C4-2B (cell line): ENCODE measurements around the gene CTDP1.

Experiments used
- H3K27ac ChIP-seq: fragments of 450-650 bp; 2 replicates; pipeline ENCODE4 v1.5.1; 2017
- ZFX ChIP-seq: fragments of 450-650 bp; IDR thresholded peaks from 2 replicates; pipeline ENCODE4 v1.6.1; 2017
- TF ChIP-seq, protein P1 (sequence below): fragments of 450-650 bp; conservative IDR thresholded peaks from 2 replicates; pipeline ENCODE4 v1.5.1; 2017; ENCODE audit warnings: mild to moderate bottlenecking

CTDP1 gene

DNA sequence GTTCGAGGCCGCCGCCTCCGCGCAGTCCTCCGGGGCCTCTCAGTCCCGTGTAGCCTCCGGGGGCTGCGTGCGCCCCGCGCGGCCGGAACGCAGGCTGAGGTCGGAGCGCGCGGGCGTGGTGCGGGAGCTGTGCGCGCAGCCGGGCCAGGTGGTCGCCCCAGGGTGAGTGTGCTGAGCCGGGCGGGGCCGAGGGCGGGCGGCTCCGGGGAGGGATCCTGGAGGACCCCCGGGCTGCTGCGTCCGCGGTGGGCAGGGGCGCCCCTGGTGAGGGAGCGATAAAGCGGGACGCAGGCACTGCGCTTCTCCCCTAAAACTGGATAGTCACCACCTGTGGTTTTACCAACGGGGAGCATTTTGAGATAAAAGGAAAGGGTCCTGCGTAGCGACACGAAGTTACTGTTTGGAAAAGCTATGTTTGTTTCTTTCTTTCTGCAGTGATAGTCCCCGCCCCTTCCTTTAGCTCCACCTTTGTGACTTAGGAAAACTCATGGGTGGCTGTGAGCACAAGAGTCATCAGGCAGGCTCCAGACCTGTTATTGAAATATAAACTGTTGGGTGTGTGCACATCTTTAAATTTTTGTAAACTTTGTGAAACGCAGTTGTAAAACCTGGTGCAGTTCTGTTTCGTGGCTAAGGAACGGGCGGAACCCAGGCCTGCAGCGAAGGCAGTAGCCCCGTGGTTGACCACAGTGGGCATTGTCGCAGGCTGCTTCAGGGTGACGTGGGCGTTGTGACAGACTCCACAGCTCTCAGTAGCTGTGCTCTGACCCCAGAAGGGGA, 687 bp downstream of the CTDP1 start:
- peak overlapping the region; percentile 98 for H3K27ac ChIP-seq
- TF ChIP-seq ZFX, result no peak; the same call in 1 of the 2 replicates
- TF ChIP-seq, protein P1, sequence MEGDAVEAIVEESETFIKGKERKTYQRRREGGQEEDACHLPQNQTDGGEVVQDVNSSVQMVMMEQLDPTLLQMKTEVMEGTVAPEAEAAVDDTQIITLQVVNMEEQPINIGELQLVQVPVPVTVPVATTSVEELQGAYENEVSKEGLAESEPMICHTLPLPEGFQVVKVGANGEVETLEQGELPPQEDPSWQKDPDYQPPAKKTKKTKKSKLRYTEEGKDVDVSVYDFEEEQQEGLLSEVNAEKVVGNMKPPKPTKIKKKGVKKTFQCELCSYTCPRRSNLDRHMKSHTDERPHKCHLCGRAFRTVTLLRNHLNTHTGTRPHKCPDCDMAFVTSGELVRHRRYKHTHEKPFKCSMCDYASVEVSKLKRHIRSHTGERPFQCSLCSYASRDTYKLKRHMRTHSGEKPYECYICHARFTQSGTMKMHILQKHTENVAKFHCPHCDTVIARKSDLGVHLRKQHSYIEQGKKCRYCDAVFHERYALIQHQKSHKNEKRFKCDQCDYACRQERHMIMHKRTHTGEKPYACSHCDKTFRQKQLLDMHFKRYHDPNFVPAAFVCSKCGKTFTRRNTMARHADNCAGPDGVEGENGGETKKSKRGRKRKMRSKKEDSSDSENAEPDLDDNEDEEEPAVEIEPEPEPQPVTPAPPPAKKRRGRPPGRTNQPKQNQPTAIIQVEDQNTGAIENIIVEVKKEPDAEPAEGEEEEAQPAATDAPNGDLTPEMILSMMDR, result no peak; the same call in 1 of the 2 replicates

DNA sequence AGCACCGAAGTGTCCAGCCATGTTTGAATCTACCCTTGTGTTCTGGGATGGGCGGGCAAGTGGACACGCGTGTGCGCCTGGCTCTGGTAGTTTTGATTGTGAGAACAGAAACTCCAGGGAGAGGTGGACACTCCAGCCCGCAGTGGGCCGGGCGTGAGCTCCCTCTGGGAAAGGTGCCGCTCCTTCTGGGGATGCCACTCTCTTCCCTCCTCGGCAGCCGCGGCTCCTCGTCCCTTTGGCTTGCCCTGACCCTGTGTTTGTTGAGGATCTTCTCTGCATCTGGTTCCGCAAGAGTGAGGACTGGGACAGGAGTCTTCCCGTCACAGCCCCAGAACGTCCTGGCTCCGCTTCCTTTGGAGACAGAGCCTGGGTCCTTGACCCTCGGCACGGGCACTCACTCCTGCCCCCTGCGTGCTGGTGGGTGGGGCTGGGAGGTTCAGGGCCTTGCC, 1.3 kb downstream of the CTDP1 start:
- no peak for TF ChIP-seq ZFX
- TF ChIP-seq, protein P1, result no peak
- peak overlapping the region; percentile 98 for H3K27ac ChIP-seq

DNA sequence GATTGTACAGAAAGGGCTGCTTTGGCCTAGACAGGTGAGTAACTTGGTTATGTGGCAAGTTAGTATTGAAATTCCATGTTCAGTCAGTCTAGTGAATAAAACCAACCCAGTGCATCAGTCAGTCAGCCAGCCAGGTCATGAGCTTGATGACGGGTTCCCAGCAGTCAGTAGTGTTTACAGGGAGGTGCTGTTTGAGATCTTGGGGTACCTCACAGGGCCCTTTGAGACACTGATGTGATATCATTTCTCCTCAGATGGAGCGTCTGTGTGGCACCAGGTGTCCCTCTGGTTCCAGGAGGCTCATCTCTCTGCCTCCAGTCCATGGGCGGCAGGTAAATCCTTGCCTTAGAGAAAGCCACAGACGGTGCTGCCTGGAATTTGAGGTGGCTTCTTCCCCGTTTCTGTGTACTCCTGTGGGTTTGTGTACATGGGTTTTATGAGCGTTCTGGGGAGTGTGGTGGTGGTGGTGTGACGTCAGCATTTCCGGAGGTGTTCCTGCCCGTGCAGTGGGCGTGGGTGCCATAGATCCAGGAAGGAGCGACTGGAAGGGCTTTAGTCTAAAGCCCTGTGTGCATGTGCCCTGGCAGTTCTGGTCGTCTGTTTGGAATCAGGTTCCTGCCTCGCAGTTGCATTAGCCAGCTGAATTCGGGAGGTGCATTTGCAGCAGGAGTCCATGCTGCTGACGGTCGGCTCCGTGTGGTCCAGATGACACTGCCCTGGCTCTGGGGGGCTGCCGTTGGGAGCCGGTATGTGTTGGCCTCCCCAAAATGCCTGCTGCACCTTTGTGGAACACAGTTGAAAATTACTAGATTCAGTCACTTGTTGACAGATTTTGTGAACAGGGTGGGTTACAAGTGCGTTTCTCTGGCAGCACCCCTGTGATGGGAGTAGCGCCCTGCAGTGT, 2.1 kb downstream of the CTDP1 start:
- TF ChIP-seq, protein P1, result no peak
- TF ChIP-seq ZFX, result no peak
- peak overlapping the region; percentile 98; the same call in 1 of the 2 replicates for H3K27ac ChIP-seq

DNA sequence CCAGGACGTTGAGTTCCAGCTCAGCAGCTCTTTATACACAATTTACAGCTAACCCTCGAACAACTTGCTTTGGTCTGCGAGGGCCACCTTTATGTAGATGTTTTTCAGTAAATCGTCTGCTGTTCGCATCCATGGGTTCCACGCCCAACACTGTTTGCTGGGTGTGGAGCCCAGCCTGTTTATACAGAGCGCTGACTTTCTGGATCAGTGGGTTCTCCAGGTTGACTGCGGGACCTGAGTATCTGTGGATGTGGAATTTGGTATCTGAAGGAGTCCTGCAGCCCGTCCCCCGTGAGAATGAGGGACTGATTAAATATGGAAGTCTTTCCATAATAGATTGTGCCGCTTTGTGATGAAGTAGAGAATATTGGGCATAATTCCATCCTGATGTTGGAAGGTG, 2.9 kb downstream of the CTDP1 start:
- H3K27ac ChIP-seq, result no peak overlapping the region
- TF ChIP-seq, protein P1, result no peak
- no peak for TF ChIP-seq ZFX

DNA sequence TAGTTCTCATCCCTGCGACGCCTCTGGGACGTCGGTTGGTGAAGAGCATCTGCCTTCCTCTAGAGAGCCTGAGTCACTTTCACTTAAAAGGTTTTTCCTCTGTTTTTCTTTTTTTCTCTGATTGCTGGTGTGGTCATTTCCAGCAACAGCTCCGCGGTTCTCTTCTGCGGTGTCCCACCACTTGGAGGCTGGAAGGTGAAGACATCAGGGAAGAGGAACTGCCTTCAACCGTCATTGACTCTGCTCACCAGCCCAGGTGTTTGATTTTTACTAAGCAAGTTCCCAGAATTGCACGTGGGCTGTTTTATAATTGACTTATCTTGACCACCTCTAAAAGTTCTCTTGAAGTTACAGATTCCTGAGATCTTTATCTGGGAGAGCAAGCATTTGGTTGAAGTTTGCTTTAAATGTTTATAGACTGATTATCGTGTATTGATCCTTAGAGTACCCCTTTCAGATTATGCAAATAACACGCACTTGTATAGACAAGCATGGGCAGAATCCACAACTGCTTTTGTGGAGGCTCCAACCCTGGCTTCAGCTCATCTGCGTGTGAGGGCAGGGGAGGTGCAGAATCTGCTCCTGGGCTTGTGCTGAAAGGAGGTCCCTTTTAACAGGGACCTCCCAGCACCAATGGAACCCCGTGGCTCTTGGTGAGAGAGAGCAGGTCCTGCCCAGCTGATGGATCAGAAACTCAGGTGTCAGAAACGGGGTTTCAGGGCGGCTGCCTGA, 3.5 kb downstream of the CTDP1 start:
- TF ChIP-seq ZFX, result no peak
- TF ChIP-seq, protein P1, result no peak
- no peak overlapping the region for H3K27ac ChIP-seq

DNA sequence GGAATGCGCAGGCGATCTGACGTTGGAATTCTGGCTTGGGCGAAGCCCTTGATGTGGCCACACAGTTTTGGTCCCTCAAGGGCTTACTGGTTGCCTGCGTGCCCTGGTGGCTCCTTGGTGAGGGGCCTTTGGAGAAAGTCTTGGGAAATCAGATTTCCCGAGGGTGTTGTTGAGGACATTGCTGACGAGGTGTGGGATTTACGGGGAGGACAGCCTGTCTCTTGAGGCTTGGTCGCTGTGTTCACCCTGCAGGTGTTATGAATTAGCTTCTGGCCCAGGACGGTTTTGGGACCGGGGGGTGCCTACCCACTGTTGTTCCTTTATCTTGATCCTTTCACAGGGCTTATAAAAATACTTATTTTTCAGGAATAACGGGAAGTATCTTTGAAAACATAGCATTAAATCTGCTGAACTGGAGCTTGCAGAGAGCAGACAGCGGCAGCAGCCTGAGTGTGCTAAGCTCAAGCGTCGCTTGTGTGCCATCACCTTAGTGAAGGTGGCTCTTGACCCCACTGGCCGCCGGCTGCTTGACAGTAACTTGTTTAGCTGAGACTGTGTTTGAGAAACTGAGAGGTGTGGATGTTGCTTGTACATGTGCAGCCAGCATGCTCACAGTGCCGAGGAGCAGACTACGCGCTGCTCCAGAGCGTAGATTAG, 4.2 kb downstream of the CTDP1 start:
- H3K27ac ChIP-seq, result no peak overlapping the region
- no peak for TF ChIP-seq ZFX
- TF ChIP-seq, protein P1, result no peak
